DMS53 treated with DMSO at 0.1 percent for 48 hours (cell line): ENCODE data around the gene SBF2.
"Not testable (repeated sequence)": the region's sequence is repeated elsewhere in the genome, so short reads cannot be mapped to it uniquely, and the experiment has no call there.

Experiments
- DNase-seq: peaks from one replicate; lab custom pipeline; 2025; ENCODE audit not compliant: unreplicated experiment; lab: John Stamatoyannopoulos, UW

SBF2 gene

GRCh38 chr11:9914064-9914463 is 380.0 kb downstream of the SBF2 start:
- no peak for DNase-seq

- no peak for DNase-seq
Measured at GRCh38 chr11:9905960-9906791, 387.8 kb downstream of the SBF2 start.

GRCh38 chr11:9905501-9905951 is 388.5 kb downstream of the SBF2 start:
- DNase-seq: no peak

GRCh38 chr11:9903579-9903978 is 390.4 kb downstream of the SBF2 start:
- DNase-seq: no peak

GRCh38 chr11:9901943-9902342 is 392.1 kb downstream of the SBF2 start:
- DNase-seq: no peak

- not testable (repeated sequence) for DNase-seq
Measured at GRCh38 chr11:9900253-9900652, 393.8 kb downstream of the SBF2 start.

GRCh38 chr11:9899676-9900075 is 394.3 kb downstream of the SBF2 start:
- no peak for DNase-seq

GRCh38 chr11:9896902-9897301 is 397.1 kb downstream of the SBF2 start:
- DNase-seq: no peak

- DNase-seq: no peak
Measured at GRCh38 chr11:9895006-9895405, 399.0 kb downstream of the SBF2 start.

GRCh38 chr11:9893474-9893873 is 400.5 kb downstream of the SBF2 start:
- no peak for DNase-seq

GRCh38 chr11:9888938-9889337 is 405.1 kb downstream of the SBF2 start:
- DNase-seq: no peak

GRCh38 chr11:9887472-9887871 is 406.5 kb downstream of the SBF2 start:
- no peak for DNase-seq

- DNase-seq: no peak
Measured at GRCh38 chr11:9886595-9886994, 407.4 kb downstream of the SBF2 start.

GRCh38 chr11:9884601-9885000 is 409.4 kb downstream of the SBF2 start:
- no peak for DNase-seq

GRCh38 chr11:9880657-9881056 is 413.4 kb downstream of the SBF2 start:
- DNase-seq: no peak

GRCh38 chr11:9878936-9879335 is 415.1 kb downstream of the SBF2 start:
- DNase-seq: no peak

GRCh38 chr11:9876331-9876730 is 417.7 kb downstream of the SBF2 start:
- no peak for DNase-seq

GRCh38 chr11:9875862-9876261 is 418.2 kb downstream of the SBF2 start:
- DNase-seq: no peak

GRCh38 chr11:9875399-9875798 is 418.6 kb downstream of the SBF2 start:
- DNase-seq: no peak

GRCh38 chr11:9874466-9874865 is 419.6 kb downstream of the SBF2 start:
- no peak for DNase-seq

GRCh38 chr11:9868641-9869040 is 425.4 kb downstream of the SBF2 start:
- DNase-seq: peak; percentile 35

- no peak for DNase-seq
Measured at GRCh38 chr11:9862981-9863380, 431.0 kb downstream of the SBF2 start.
